ENCODE data around the gene DHX38. TPM values are rescaled to one million over a fixed set of nuclear protein-coding genes. Genes with fewer than 3 reads are reported as not detected.

The DHX38 gene
- total and polyA plus RNA-seq, 7 donors: 16.2 to 55.4 (median 34.2) TPM

GRCh38 chr16:72112906-72113615 is 19.4 kb downstream of the DHX38 start:
- TF ChIP-seq POLR2AphosphoS5 (IDR thresholded peaks at IDR 0.05): no peak
- no peak for TF ChIP-seq CTCF (IDR thresholded peaks at IDR 0.05)
- TF ChIP-seq POLR2A (IDR thresholded peaks at IDR 0.05): no peak
- no peak for TF ChIP-seq EP300 (IDR thresholded peaks at IDR 0.05)
- no peak overlapping the region for H3K27ac ChIP-seq
- 88 to 93% methylated on average over 7 of the region's 7 CpGs for WGBS, 2 donors
- DNase-seq: no peak
- no peaks in the 10 kb centered on the region for H3K9me3 ChIP-seq
- peaks cover 35 to 53% (median 44%) of the 10 kb centered on the region in 4 donors for H3K36me3 ChIP-seq
- H3K4me1 ChIP-seq: no peaks in the 10 kb centered on the region
- no peaks in the 10 kb centered on the region for H3K27me3 ChIP-seq
- H3K4me3 ChIP-seq: no peak overlapping the region
- intact Hi-C loops (cut with DNase I): no loop called here

- TF ChIP-seq CTCF (IDR thresholded peaks at IDR 0.05) (no peak), POLR2AphosphoS5 (IDR thresholded peaks at IDR 0.05) (no peak), POLR2A (IDR thresholded peaks at IDR 0.05) (no peak)
- H3K27ac ChIP-seq: no peak overlapping the region
- no peaks in the 10 kb centered on the region for H3K4me1 ChIP-seq
- H3K4me3 ChIP-seq: no peak overlapping the region
- H3K27me3 ChIP-seq: no peaks in the 10 kb centered on the region
- no peaks in the 10 kb centered on the region for H3K9me3 ChIP-seq
- DNase-seq: no peak
- intact Hi-C loops (cut with DNase I): no loop called here
- peaks cover 30 to 47% (median 39%) of the 10 kb centered on the region in 4 donors for H3K36me3 ChIP-seq
Measured at GRCh38 chr16:72113616-72113945, 19.9 kb downstream of the DHX38 start.

GRCh38 chr16:72120026-72120425 is 26.4 kb downstream of the DHX38 start:
- DNase-seq: no peak
- no peak overlapping the region for H3K4me3 ChIP-seq
- H3K9me3 ChIP-seq: no peaks in the 10 kb centered on the region
- H3K4me1 ChIP-seq: no peaks in the 10 kb centered on the region
- H3K36me3 ChIP-seq: no peaks in the 10 kb centered on the region
- H3K27me3 ChIP-seq: no peaks in the 10 kb centered on the region
- 91 to 92% methylated on average over 5 of the region's 5 CpGs for WGBS, 2 donors
- intact Hi-C loops (cut with DNase I): loop anchor here (5.0 to 10.0 kb wide), 3 partner anchors 345 to 1837 kb away; no protein-coding TSS in a partner anchor
- TF ChIP-seq EP300 (IDR thresholded peaks at IDR 0.05) (no peak), POLR2AphosphoS5 (IDR thresholded peaks at IDR 0.05) (no peak), CTCF (IDR thresholded peaks at IDR 0.05) (no peak), POLR2A (IDR thresholded peaks at IDR 0.05) (no peak)
- no peak overlapping the region for H3K27ac ChIP-seq

GRCh38 chr16:72122308-72122707 is 28.7 kb downstream of the DHX38 start:
- Histone ChIP-seq H3K9me3 (no peaks in the 10 kb centered on the region), H3K27ac (no peak overlapping the region), H3K4me3 (no peak overlapping the region), H3K4me1 (no peaks in the 10 kb centered on the region), H3K27me3 (no peaks in the 10 kb centered on the region), H3K36me3 (no peaks in the 10 kb centered on the region)
- DNase-seq: no peak
- TF ChIP-seq POLR2AphosphoS5 (IDR thresholded peaks at IDR 0.05) (no peak), POLR2A (IDR thresholded peaks at IDR 0.05) (no peak), CTCF (IDR thresholded peaks at IDR 0.05) (no peak), EP300 (IDR thresholded peaks at IDR 0.05) (no peak)
- WGBS, 2 donors: 98 to 99% methylated on average over 2 of the region's 2 CpGs
- intact Hi-C loops (cut with DNase I): loop anchor here (5.0 to 10.0 kb wide), 3 partner anchors 342 to 1835 kb away; no protein-coding TSS in a partner anchor

GRCh38 chr16:72122916-72123315 is 29.3 kb downstream of the DHX38 start:
- Histone ChIP-seq H3K36me3 (no peaks in the 10 kb centered on the region), H3K27ac (no peak overlapping the region), H3K9me3 (no peaks in the 10 kb centered on the region), H3K27me3 (no peaks in the 10 kb centered on the region), H3K4me3 (no peak overlapping the region), H3K4me1 (no peaks in the 10 kb centered on the region)
- WGBS, 2 donors: 86 to 87% methylated on average over 11 of the region's 11 CpGs
- no peak for DNase-seq
- intact Hi-C loops (cut with DNase I): loop anchor here (5.0 to 10.0 kb wide), 3 partner anchors 342 to 1834 kb away; no protein-coding TSS in a partner anchor
- TF ChIP-seq POLR2AphosphoS5 (IDR thresholded peaks at IDR 0.05) (no peak), EP300 (IDR thresholded peaks at IDR 0.05) (no peak), CTCF (IDR thresholded peaks at IDR 0.05) (no peak), POLR2A (IDR thresholded peaks at IDR 0.05) (no peak)

Measured in sigmoid colon (tissue), 7 donors.